ENCODE results near the gene ECT2. TPM values are rescaled to one million over a fixed set of nuclear protein-coding genes. Genes with fewer than 3 reads are reported as not detected.
A peak's percentile ranks its signal among the peaks of the same experiment; 100 is the strongest.

Gene ECT2
- total RNA-seq, 2 donors from 2014 or later, result 0.99 to 1.8 TPM

DNA sequence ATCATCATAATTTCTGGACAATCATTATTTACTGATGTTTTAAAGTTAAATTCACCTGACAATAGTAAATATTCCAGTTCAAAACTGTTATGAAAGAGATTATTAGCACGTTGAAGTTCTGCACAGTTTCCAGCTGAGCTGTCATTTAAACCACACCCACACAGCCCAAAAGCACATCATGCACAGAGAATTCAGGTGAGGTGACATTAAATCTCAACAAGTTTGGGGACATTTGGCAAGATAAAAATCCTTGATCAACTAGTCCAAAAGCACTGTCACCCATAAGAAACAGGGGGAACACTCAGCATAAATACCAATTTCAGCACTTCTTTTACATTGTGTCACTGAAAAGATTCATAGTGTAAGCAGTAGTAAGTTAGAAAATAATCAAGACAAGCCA is 46.5 kb upstream of the ECT2 start:
- peaks cover 11% of the 10 kb centered on the region for H3K4me1 ChIP-seq

GRCh38 chr3:172705170-172705569 is 45.4 kb upstream of the ECT2 start:
- 84 to 88% methylated on average over 4 of the region's 4 CpGs for WGBS, 2 donors
- Histone ChIP-seq H3K9me3 (no peaks in the 10 kb centered on the region), H3K4me1 (peaks cover 21% of the 10 kb centered on the region), H3K36me3 (replicated peaks in 1 of 2; ENCODE audit: insufficient read depth in 1 of 2, low read depth in 2 of 2) (no peaks in the 10 kb centered on the region), H3K4me3 (no peak overlapping the region), H3K27me3 (no peaks in the 10 kb centered on the region), H3K27ac (no peak overlapping the region)
- no peak for ATAC-seq
- no peak for DNase-seq
- intact Hi-C loops (cut with DNase I), result no loop called here
- no peak for TF ChIP-seq POLR2A (IDR thresholded peaks at IDR 0.05)
- TF ChIP-seq, protein P1, sequence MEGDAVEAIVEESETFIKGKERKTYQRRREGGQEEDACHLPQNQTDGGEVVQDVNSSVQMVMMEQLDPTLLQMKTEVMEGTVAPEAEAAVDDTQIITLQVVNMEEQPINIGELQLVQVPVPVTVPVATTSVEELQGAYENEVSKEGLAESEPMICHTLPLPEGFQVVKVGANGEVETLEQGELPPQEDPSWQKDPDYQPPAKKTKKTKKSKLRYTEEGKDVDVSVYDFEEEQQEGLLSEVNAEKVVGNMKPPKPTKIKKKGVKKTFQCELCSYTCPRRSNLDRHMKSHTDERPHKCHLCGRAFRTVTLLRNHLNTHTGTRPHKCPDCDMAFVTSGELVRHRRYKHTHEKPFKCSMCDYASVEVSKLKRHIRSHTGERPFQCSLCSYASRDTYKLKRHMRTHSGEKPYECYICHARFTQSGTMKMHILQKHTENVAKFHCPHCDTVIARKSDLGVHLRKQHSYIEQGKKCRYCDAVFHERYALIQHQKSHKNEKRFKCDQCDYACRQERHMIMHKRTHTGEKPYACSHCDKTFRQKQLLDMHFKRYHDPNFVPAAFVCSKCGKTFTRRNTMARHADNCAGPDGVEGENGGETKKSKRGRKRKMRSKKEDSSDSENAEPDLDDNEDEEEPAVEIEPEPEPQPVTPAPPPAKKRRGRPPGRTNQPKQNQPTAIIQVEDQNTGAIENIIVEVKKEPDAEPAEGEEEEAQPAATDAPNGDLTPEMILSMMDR (IDR thresholded peaks at IDR 0.05), result no peak

More for the DNA sequence above, 46.5 kb upstream of the ECT2 start:
- no peaks in the 10 kb centered on the region for H3K27me3 ChIP-seq
- no peak for DNase-seq
- H3K4me3 ChIP-seq, result no peak overlapping the region
- intact Hi-C loops (cut with DNase I), result no loop called here
- no peaks in the 10 kb centered on the region for H3K9me3 ChIP-seq
- no peak overlapping the region for H3K27ac ChIP-seq
- 6 to 18% methylated on average over 1 of the region's 1 CpG for WGBS, 2 donors
- no peak for TF ChIP-seq POLR2A (IDR thresholded peaks at IDR 0.05)
- TF ChIP-seq, protein P1 (IDR thresholded peaks at IDR 0.05), result no peak
- H3K36me3 ChIP-seq (replicated peaks in 1 of 2; ENCODE audit: insufficient read depth in 1 of 2, low read depth in 2 of 2), result no peaks in the 10 kb centered on the region
- ATAC-seq, result no peak

DNA sequence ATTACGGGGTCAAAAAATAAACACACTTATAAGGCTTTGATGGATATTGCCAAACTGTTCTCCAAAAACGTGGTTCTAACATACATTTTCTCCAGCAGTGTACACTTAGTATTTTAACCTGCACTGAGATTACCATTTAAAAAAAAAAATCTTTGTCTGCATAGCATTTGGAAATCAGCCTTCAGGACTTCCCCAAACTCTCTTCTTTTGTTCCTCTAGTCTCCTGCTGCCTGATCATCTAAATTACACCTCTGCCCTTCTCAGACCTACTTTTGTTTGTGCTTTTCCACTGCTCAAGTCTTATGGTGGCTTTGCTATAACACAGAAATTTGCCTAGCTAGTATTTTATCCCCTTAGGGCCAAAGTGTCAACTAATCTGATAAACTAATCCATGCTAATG is 43.5 kb upstream of the ECT2 start:
- intact Hi-C loops (cut with DNase I), result no loop called here
- no peak for TF ChIP-seq POLR2A (IDR thresholded peaks at IDR 0.05)
- TF ChIP-seq, protein P1 (IDR thresholded peaks at IDR 0.05), result no peak
- no peaks in the 10 kb centered on the region for H3K27me3 ChIP-seq
- 73 to 77% methylated on average over 2 of the region's 2 CpGs for WGBS, 2 donors
- no peak overlapping the region for H3K4me3 ChIP-seq
- DNase-seq, result no peak
- H3K9me3 ChIP-seq, result no peaks in the 10 kb centered on the region
- H3K4me1 ChIP-seq, result peaks cover 25% of the 10 kb centered on the region
- ATAC-seq, result no peak
- no peaks in the 10 kb centered on the region for H3K36me3 ChIP-seq (replicated peaks in 1 of 2; ENCODE audit: insufficient read depth in 1 of 2, low read depth in 2 of 2)
- H3K27ac ChIP-seq, result no peak overlapping the region

DNA sequence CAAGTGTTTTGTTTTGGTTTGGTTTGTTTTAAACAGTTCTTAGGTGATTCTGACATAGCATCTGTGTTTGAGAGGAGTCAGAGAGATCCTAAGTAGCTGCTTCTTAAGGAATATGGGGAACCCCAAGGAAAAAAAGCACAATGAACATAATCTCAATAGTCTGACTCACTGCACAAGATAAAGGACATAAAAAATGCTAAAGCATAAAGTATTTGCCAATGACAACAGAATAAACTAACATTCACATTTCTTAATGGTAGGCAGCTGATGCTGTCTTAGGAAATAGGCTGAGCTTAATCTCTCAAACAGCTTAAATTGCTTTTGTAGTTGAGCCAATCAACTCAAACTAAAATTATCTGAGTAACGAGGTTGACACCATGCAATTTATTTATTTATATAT is 42.6 kb upstream of the ECT2 start:
- no peak for DNase-seq
- Histone ChIP-seq H3K4me3 (no peak overlapping the region), H3K36me3 (replicated peaks in 1 of 2; ENCODE audit: insufficient read depth in 1 of 2, low read depth in 2 of 2) (no peaks in the 10 kb centered on the region), H3K27ac (peak overlapping the region in 1 of 4 donors; percentile 93), H3K9me3 (no peaks in the 10 kb centered on the region), H3K4me1 (peaks cover 18% of the 10 kb centered on the region), H3K27me3 (no peaks in the 10 kb centered on the region)
- intact Hi-C loops (cut with DNase I), result no loop called here
- ATAC-seq, result no peak
- WGBS, 2 donors, result 44 to 74% methylated on average over 1 of the region's 1 CpG
- TF ChIP-seq POLR2A (IDR thresholded peaks at IDR 0.05), result no peak
- TF ChIP-seq, protein P1 (IDR thresholded peaks at IDR 0.05), result no peak
